Activated naive CD4-positive, alpha-beta T cell treated with anti-CD3 and anti-CD28 coated beads, Interleukin-2, amount 50 U/mL, for 72 hours (primary cell): ENCODE data around the gene FHAD1. TPM values are rescaled to one million over a fixed set of nuclear protein-coding genes. Genes with fewer than 3 reads are reported as not detected.

Experiments
- ATAC-seq, 2 donors: fragments of 150-1000 bp; cut with Tn5 transposase; 2 replicates each; pipeline ENCODE4 v1.10.0; 2021; ENCODE audit warnings: mild to moderate bottlenecking in 2 of 2, moderate library complexity in 2 of 2
- DNase-seq, 2 donors: peaks; one replicate each; pipeline ENCODE4 v3.0.0; 2021 to 2022; ENCODE audit warnings: low spot score in 2 of 2
- H3K27ac Mint-ChIP-seq, 2 donors: one replicate each; pipeline ENCODE4 v1.8.0; 2022; ENCODE audit warnings: mild to moderate bottlenecking in 2 of 2, mixed read lengths in 2 of 2
- H3K36me3 Mint-ChIP-seq, 2 donors: one replicate each; pipeline ENCODE4 v1.8.0; 2022; ENCODE audit warnings: mixed read lengths in 2 of 2
- H3K9me3 Mint-ChIP-seq, 2 donors: one replicate each; pipeline ENCODE4 v1.8.0; 2022; ENCODE audit warnings: mixed read lengths in 2 of 2
- total RNA-seq, 2 donors: library from RNA; stranded (reverse); gene quantifications; one replicate each; pipeline ENCODE4 v1.2.3, GENCODE V29; 2022

Gene FHAD1
- total RNA-seq, 2 donors from 2014 or later, result 0.27 TPM; not detected in 1

GRCh38 chr1:15336866-15337265, 89.8 kb downstream of the FHAD1 start:
- H3K27ac Mint-ChIP-seq, result no peak overlapping the region
- no peak for DNase-seq
- ATAC-seq, result no peak
- H3K36me3 Mint-ChIP-seq, result no peaks in the 10 kb centered on the region
- H3K9me3 Mint-ChIP-seq, result no peaks in the 10 kb centered on the region

GRCh38 chr1:15337656-15338402, 90.8 kb downstream of the FHAD1 start:
- ATAC-seq, result peak in 1 of 2 donors; percentile 29
- Mint-ChIP-seq H3K27ac (no peak overlapping the region), H3K36me3 (no peaks in the 10 kb centered on the region), H3K9me3 (no peaks in the 10 kb centered on the region)
- DNase-seq, result no peak

GRCh38 chr1:15339570-15339969, 92.5 kb downstream of the FHAD1 start:
- DNase-seq (no peak), ATAC-seq (no peak)
- no peaks in the 10 kb centered on the region for H3K9me3 Mint-ChIP-seq
- H3K27ac Mint-ChIP-seq, result no peak overlapping the region
- H3K36me3 Mint-ChIP-seq, result no peaks in the 10 kb centered on the region

- H3K27ac Mint-ChIP-seq, result no peak overlapping the region
- H3K36me3 Mint-ChIP-seq, result no peaks in the 10 kb centered on the region
- ATAC-seq, result no peak
- DNase-seq, result no peak
- no peaks in the 10 kb centered on the region for H3K9me3 Mint-ChIP-seq
These were observed 94.2 kb downstream of the FHAD1 start for GRCh38 chr1:15341228-15341627.

- ATAC-seq (peak; percentile 24 to 59), DNase-seq (no peak)
- H3K36me3 Mint-ChIP-seq, result no peaks in the 10 kb centered on the region
- no peak overlapping the region for H3K27ac Mint-ChIP-seq
- H3K9me3 Mint-ChIP-seq, result no peaks in the 10 kb centered on the region
These were observed 94.8 kb downstream of the FHAD1 start for GRCh38 chr1:15341634-15342407.

GRCh38 chr1:15342408-15342967, 95.5 kb downstream of the FHAD1 start:
- no peak for ATAC-seq
- Mint-ChIP-seq H3K27ac (no peak overlapping the region), H3K36me3 (no peaks in the 10 kb centered on the region), H3K9me3 (no peaks in the 10 kb centered on the region)
- DNase-seq, result no peak

- ATAC-seq, result no peak
- no peak overlapping the region for H3K27ac Mint-ChIP-seq
- no peak for DNase-seq
- no peaks in the 10 kb centered on the region for H3K9me3 Mint-ChIP-seq
- H3K36me3 Mint-ChIP-seq, result no peaks in the 10 kb centered on the region
These were observed 96.1 kb downstream of the FHAD1 start for GRCh38 chr1:15343099-15343498.

GRCh38 chr1:15343729-15344128, 96.7 kb downstream of the FHAD1 start:
- no peak for ATAC-seq
- DNase-seq, result no peak
- Mint-ChIP-seq H3K9me3 (no peaks in the 10 kb centered on the region), H3K27ac (no peak overlapping the region), H3K36me3 (no peaks in the 10 kb centered on the region)

GRCh38 chr1:15344380-15344779, 97.4 kb downstream of the FHAD1 start:
- DNase-seq (no peak), ATAC-seq (no peak)
- H3K9me3 Mint-ChIP-seq, result no peaks in the 10 kb centered on the region
- H3K27ac Mint-ChIP-seq, result no peak overlapping the region
- H3K36me3 Mint-ChIP-seq, result no peaks in the 10 kb centered on the region

- no peaks in the 10 kb centered on the region for H3K9me3 Mint-ChIP-seq
- H3K27ac Mint-ChIP-seq, result peak overlapping the region in 1 of 2 donors; percentile 69
- DNase-seq (no peak), ATAC-seq (no peak)
- no peaks in the 10 kb centered on the region for H3K36me3 Mint-ChIP-seq
These were observed 98.0 kb downstream of the FHAD1 start for GRCh38 chr1:15344800-15345704.

- Mint-ChIP-seq H3K27ac (no peak overlapping the region), H3K9me3 (no peaks in the 10 kb centered on the region), H3K36me3 (no peaks in the 10 kb centered on the region)
- DNase-seq (peak; percentile 39 to 58), ATAC-seq (peak; percentile 92)
These were observed 98.8 kb downstream of the FHAD1 start for GRCh38 chr1:15345705-15346345.

GRCh38 chr1:15346346-15347030, 99.5 kb downstream of the FHAD1 start:
- DNase-seq, result no peak
- no peak overlapping the region for H3K27ac Mint-ChIP-seq
- H3K36me3 Mint-ChIP-seq, result no peaks in the 10 kb centered on the region
- no peak for ATAC-seq
- H3K9me3 Mint-ChIP-seq, result no peaks in the 10 kb centered on the region

GRCh38 chr1:15347182-15347581, 100.2 kb downstream of the FHAD1 start:
- DNase-seq (no peak), ATAC-seq (peak in 1 of 2 donors; percentile 46)
- Mint-ChIP-seq H3K36me3 (no peaks in the 10 kb centered on the region), H3K9me3 (peaks cover 0 to under 1% of the 10 kb centered on the region in 2 donors), H3K27ac (no peak overlapping the region)

- H3K27ac Mint-ChIP-seq, result no peak overlapping the region
- ATAC-seq (no peak), DNase-seq (no peak)
- H3K36me3 Mint-ChIP-seq, result no peaks in the 10 kb centered on the region
- peaks cover 0 to 5% of the 10 kb centered on the region in 2 donors for H3K9me3 Mint-ChIP-seq
These were observed 101.6 kb downstream of the FHAD1 start for GRCh38 chr1:15348648-15349047.

- Mint-ChIP-seq H3K36me3 (no peaks in the 10 kb centered on the region), H3K9me3 (peaks cover 0 to 5% of the 10 kb centered on the region in 2 donors), H3K27ac (no peak overlapping the region)
- no peak for ATAC-seq
- no peak for DNase-seq
These were observed 102.1 kb downstream of the FHAD1 start for GRCh38 chr1:15349133-15349532.

GRCh38 chr1:15350151-15350550, 103.1 kb downstream of the FHAD1 start:
- no peak for ATAC-seq
- no peak for DNase-seq
- Mint-ChIP-seq H3K9me3 (peaks cover 0 to 5% of the 10 kb centered on the region in 2 donors), H3K27ac (peak overlapping the region in 1 of 2 donors; percentile 8), H3K36me3 (no peaks in the 10 kb centered on the region)
